Measurements from ENCODE around the gene PPM1G. TPM values are rescaled to one million over a fixed set of nuclear protein-coding genes. Genes with fewer than 3 reads are reported as not detected.

The PPM1G gene
- total RNA-seq, 1 experiment from 2014 or later: 140 TPM

- no peak overlapping the region for H3K4me2 ChIP-seq (ENCODE audit: low read length)
- BruUV-seq (replicated peaks): no TSS peak
- POLR2A ChIA-PET: no interaction called here
Observed at GRCh38 chr2:27412419-27413152, 3.2 kb upstream of the PPM1G start.

GRCh38 chr2:27408601-27409320 is 630 bp downstream of the PPM1G start:
- Histone ChIP-seq H4K20me1 (ENCODE audit: insufficient read depth) (peaks cover 8% of the 10 kb centered on the region; the same call in 1 of the 2 replicates), H3K79me2 (ENCODE audit: insufficient read depth, low read length) (peaks cover 56% of the 10 kb centered on the region), H3K36me3 (ENCODE audit: control insufficient read depth in 1 of 2, insufficient read depth in 2 of 2, low read length in 2 of 2) (peaks cover 4 to 13% of the 10 kb centered on the region in 2 experiments), H3K4me2 (ENCODE audit: low read length) (peak overlapping the region; percentile 84), H3K27ac (ENCODE audit: low read depth, low read length) (peak overlapping the region; percentile 91), H3K4me3 (replicated peaks in 1 of 2; ENCODE audit: low read depth in 1 of 2, low read length in 2 of 2) (peak overlapping the region; percentile 97 to 98), H3K9me2 (ENCODE audit: insufficient read depth) (no peaks in the 10 kb centered on the region), H2AFZ (ENCODE audit: low read depth, low read length, poor library complexity, severe bottlenecking) (no peak overlapping the region), H3K9me3 (ENCODE audit: control insufficient read depth in 1 of 2, insufficient read depth in 1 of 2, low read depth in 1 of 2, low read length in 2 of 2) (no peaks in the 10 kb centered on the region), H3K27me3 (ENCODE audit: insufficient read depth, low read length) (no peaks in the 10 kb centered on the region), H3K4me1 (ENCODE audit: control insufficient read depth in 1 of 2, insufficient read depth in 2 of 2, low read length in 2 of 2) (peaks cover 0 to 16% of the 10 kb centered on the region in 2 experiments; a peak in 3 of 4 replicates), H3K9ac (ENCODE audit: low read length) (peak overlapping the region; percentile 98)
- CTCF ChIA-PET: interaction anchor here (1.6 to 3.1 kb wide), 2 partner anchors 21 to 274 kb away, joined by 6 to 22 read pairs; no protein-coding TSS in a partner anchor
- POLR2A ChIA-PET: interaction anchor here (0.8 to 2.6 kb wide), 5 partner anchors 11 to 188 kb away, joined by 3 to 22 read pairs (median 3); partner anchors contain the start of gene NRBP1
- no TSS peak for BruUV-seq (replicated peaks)
- intact Hi-C loops (cut with micrococcal nuclease): loop anchor here (1.0 to 5.0 kb wide), 4 partner anchors 20 to 275 kb away; partner anchors contain the start of genes CCDC121, GPN1, NRBP1 and SLC4A1AP
- DNase-seq (ENCODE audit: low read depth, low spot score) (no peak), ATAC-seq (peak; percentile 44)
- no peak for TF ChIP-seq EZH2 (IDR thresholded peaks at IDR 0.05)
- TF ChIP-seq SP1 (IDR thresholded peaks at IDR 0.05; ENCODE audit: low read depth): no peak
- TF ChIP-seq ZFX (IDR thresholded peaks at IDR 0.05): no peak
- no peak for TF ChIP-seq POLR2A (IDR thresholded peaks at IDR 0.05; ENCODE audit: borderline replicate concordance, extremely low read depth, insufficient read depth, insufficient read length)
- no peak for TF ChIP-seq SRF (IDR thresholded peaks at IDR 0.05; ENCODE audit: low read depth)
- no peak for TF ChIP-seq ZNF274 (IDR thresholded peaks at IDR 0.05; ENCODE audit: low read depth, low read length)
- TF ChIP-seq YY1 (IDR thresholded peaks at IDR 0.05; ENCODE audit: extremely low read depth, insufficient replicate concordance, low read depth, low read length): no peak
- TF ChIP-seq CTCF (IDR thresholded peaks at IDR 0.05 in 2 of 3, conservative IDR thresholded peaks at IDR 0.05 in 1 of 3; ENCODE audit: borderline replicate concordance in 1 of 3, insufficient read depth in 1 of 3, low read depth in 2 of 3, low read length in 2 of 3): no peak
- no peak for TF ChIP-seq EZH2phosphoT487 (IDR thresholded peaks at IDR 0.05; ENCODE audit: borderline replicate concordance)
- no peak for TF ChIP-seq REST (IDR thresholded peaks at IDR 0.05; ENCODE audit: low read depth)
- RAD21 ChIA-PET (ENCODE audit: low non-redundant PET in 1 of 2, low total read pairs in 2 of 2, uncharacterized antibody in 2 of 2, unreplicated experiment in 2 of 2): interaction anchor here in 1 of 2 experiments (1.2 kb wide), 1 partner anchor 19 kb away, joined by 4 read pairs; the partner anchor contains the start of gene NRBP1

More at GRCh38 chr2:27412419-27413152, 3.2 kb upstream of the PPM1G start:
- no peak for DNase-seq (ENCODE audit: low read depth, low spot score)
- Histone ChIP-seq H4K20me1 (ENCODE audit: insufficient read depth) (no peaks in the 10 kb centered on the region; the same call in 1 of the 2 replicates), H2AFZ (ENCODE audit: low read depth, low read length, poor library complexity, severe bottlenecking) (no peak overlapping the region), H3K79me2 (ENCODE audit: insufficient read depth, low read length) (peaks cover 18% of the 10 kb centered on the region), H3K9ac (ENCODE audit: low read length) (no peak overlapping the region), H3K27me3 (ENCODE audit: insufficient read depth, low read length) (no peaks in the 10 kb centered on the region), H3K4me3 (replicated peaks in 1 of 2; ENCODE audit: low read depth in 1 of 2, low read length in 2 of 2) (no peak overlapping the region), H3K9me2 (ENCODE audit: insufficient read depth) (no peaks in the 10 kb centered on the region), H3K36me3 (ENCODE audit: control insufficient read depth in 1 of 2, insufficient read depth in 2 of 2, low read length in 2 of 2) (peaks cover under 1 to 3% of the 10 kb centered on the region in 2 experiments; a peak in 1 of 4 replicates), H3K9me3 (ENCODE audit: control insufficient read depth in 1 of 2, insufficient read depth in 1 of 2, low read depth in 1 of 2, low read length in 2 of 2) (no peaks in the 10 kb centered on the region), H3K4me1 (ENCODE audit: control insufficient read depth in 1 of 2, insufficient read depth in 2 of 2, low read length in 2 of 2) (peaks cover 4 to 26% of the 10 kb centered on the region in 2 experiments; a peak in 3 of 4 replicates), H3K27ac (ENCODE audit: low read depth, low read length) (no peak overlapping the region)
- no peak for ATAC-seq
- intact Hi-C loops (cut with micrococcal nuclease): no loop called here
- ChIA-PET RAD21 (ENCODE audit: low non-redundant PET in 1 of 2, low total read pairs in 2 of 2, uncharacterized antibody in 2 of 2, unreplicated experiment in 2 of 2) (no interaction called here), CTCF (no interaction called here)
- no peak for TF ChIP-seq FOSL1 (IDR thresholded peaks at IDR 0.05; ENCODE audit: low read depth)
- no peak for TF ChIP-seq EZH2phosphoT487 (IDR thresholded peaks at IDR 0.05; ENCODE audit: borderline replicate concordance)

Data from HCT116 (cell line).